Uterus (tissue), 2 donors: ENCODE results near the gene SYCE1L.

ENCODE experiments used
- CTCF ChIP-seq, 4 experiments: fragments of 200-600 bp in 2 of 4; fragments of 450-650 bp in 2 of 4; sonication (generic) in 2 of 4; IDR thresholded peaks; one replicate each; pipeline ENCODE4 v1.5.1; 2016 to 2019; ENCODE audit warnings: antibody characterized with exemption in 4 of 4, mild to moderate bottlenecking in 2 of 4, moderate library complexity in 1 of 4
- POLR2A ChIP-seq, 2 donors: fragments of 450-650 bp; IDR thresholded peaks; one replicate each; pipeline ENCODE4 v1.6.1; 2016; ENCODE audit warnings: antibody characterized with exemption in 2 of 2, mild to moderate bottlenecking in 1 of 2, moderate library complexity in 1 of 2

- TF ChIP-seq POLR2A (IDR thresholded peaks at IDR 0.05) (no peak), CTCF (IDR thresholded peaks at IDR 0.05) (no peak)
These were observed 31.8 kb downstream of the SYCE1L start for GRCh38 chr16:77231047-77231446.
